HCT116 (cell line): ENCODE results near the gene COL7A1. TPM values are rescaled to one million over a fixed set of nuclear protein-coding genes. Genes with fewer than 3 reads are reported as not detected.
A peak's percentile ranks its signal among the peaks of the same experiment; 100 is the strongest.

Experiments
- ATAC-seq: fragments of 200-7000 bp; cut with Tn5 transposase; 2 replicates; pipeline ENCODE4 v1.9.1; 2020; ENCODE audit warnings: mild to moderate bottlenecking, moderate library complexity
- BruUV-seq: library from RNA; stranded (reverse); fragments of 400-500 nt; replicated peaks from 2 replicates; lab custom pipeline; 2021; lab: Mats Ljungman, UMichigan
- CTCF ChIA-PET: fragments of 300-600 bp; sonication (Branson Sonifier 250); formaldehyde crosslinking; loops from one replicate; lab custom pipeline; 2021; ENCODE audit warnings: antibody characterized with exemption; lab: Charles Lee
- POLR2A ChIA-PET: fragments of 300-600, 350-600 bp; sonication (Branson Sonifier 250); formaldehyde crosslinking; loops from one replicate; lab custom pipeline; 2021; ENCODE audit warnings: antibody characterized with exemption; lab: Charles Lee
- RAD21 ChIA-PET, 2 experiments: fragments of 300-600 bp; sonication (Branson Sonifier 250); formaldehyde crosslinking; loops; one replicate each; lab custom pipeline; 2023; ENCODE audit warnings: low total read pairs in 2 of 2; ENCODE audit not compliant: uncharacterized antibody in 2 of 2, unreplicated experiment in 2 of 2, low non-redundant PET in 1 of 2; lab: Charles Lee
- DNase-seq: peaks from one replicate; pipeline ENCODE4 v3.0.0-alpha.2; 2010; ENCODE audit warnings: low read depth, low spot score
- H2AFZ ChIP-seq: fragments of 200-600 bp; shearing (Covaris generic), sonication (generic); 2 replicates; pipeline ENCODE4 v1.6.1; 2017; ENCODE audit warnings: low read depth, mixed run types, mixed read lengths, antibody characterized with exemption, low read length; ENCODE audit not compliant: poor library complexity, severe bottlenecking
- H3K27ac ChIP-seq: 2 replicates; pipeline ENCODE4 v1.5.1; 2012; ENCODE audit warnings: low read depth, low read length
- H3K27me3 ChIP-seq: fragments of 200-600 bp; sonication (generic); 2 replicates; pipeline ENCODE4 v1.6.1; 2016; ENCODE audit warnings: mixed run types, low read length, mixed read lengths; ENCODE audit not compliant: insufficient read depth
- H3K36me3 ChIP-seq, 2 experiments: fragments of 200-500 bp in 1 of 2; fragments of 200-600 bp in 1 of 2; sonication (Bioruptor generic) in 1 of 2; sonication (generic) in 1 of 2; 2 replicates each; pipeline versions ENCODE4 v1.5.1 to v1.6.1; 2014 to 2016; ENCODE audit warnings: low read length in 2 of 2, inconsistent platforms in 1 of 2, mixed read lengths in 1 of 2, mixed run types in 1 of 2; ENCODE audit not compliant: insufficient read depth in 2 of 2, control insufficient read depth in 1 of 2
- H3K4me1 ChIP-seq, 2 experiments: fragments of 200-600 bp in 1 of 2; sonication (generic) in 1 of 2; 2 replicates each; pipeline versions ENCODE4 v1.5.1 to v1.6.1; 2012 to 2017; ENCODE audit warnings: low read length in 2 of 2, inconsistent platforms in 1 of 2, mild to moderate bottlenecking in 1 of 2, mixed read lengths in 1 of 2, mixed run types in 1 of 2, moderate library complexity in 1 of 2; ENCODE audit not compliant: insufficient read depth in 2 of 2, control insufficient read depth in 1 of 2
- H3K4me2 ChIP-seq: fragments of 200-600 bp; sonication (generic); 2 replicates; pipeline ENCODE4 v1.6.1; 2017; ENCODE audit warnings: mixed run types, low read length, mixed read lengths
- H3K4me3 ChIP-seq, 2 experiments: fragments of 200-600 bp in 1 of 2; sonication (generic) in 1 of 2; replicated peaks in 1 of 2; 2 replicates each; pipeline ENCODE4 v1.5.1; 2011 to 2016; ENCODE audit warnings: low read length in 2 of 2, control low read depth in 1 of 2, low read depth in 1 of 2, mild to moderate bottlenecking in 1 of 2, mixed read lengths in 1 of 2, mixed run types in 1 of 2
- H3K79me2 ChIP-seq: fragments of 200-600 bp; sonication (generic); 2 replicates; pipeline ENCODE4 v1.6.1; 2017; ENCODE audit warnings: mild to moderate bottlenecking, mixed run types, low read length, moderate library complexity, mixed read lengths; ENCODE audit not compliant: insufficient read depth
- H3K9ac ChIP-seq: fragments of 200-600 bp; sonication (generic); 2 replicates; pipeline ENCODE4 v1.6.1; 2016; ENCODE audit warnings: low read length, mixed read lengths
- H3K9me2 ChIP-seq: fragments of 200-600 bp; sonication (generic), shearing (Covaris generic); 2 replicates; pipeline ENCODE4 v1.6.1; 2017; ENCODE audit warnings: mixed run types, mild to moderate bottlenecking, moderate library complexity; ENCODE audit not compliant: insufficient read depth
- H3K9me3 ChIP-seq, 2 experiments: fragments of 200-500 bp in 1 of 2; fragments of 200-600 bp in 1 of 2; sonication (Bioruptor generic) in 1 of 2; sonication (generic) in 1 of 2; 2 replicates each; pipeline ENCODE4 v1.6.1; 2014 to 2017; ENCODE audit warnings: low read length in 2 of 2, mixed read lengths in 2 of 2, inconsistent platforms in 1 of 2, low read depth in 1 of 2, mild to moderate bottlenecking in 1 of 2, mixed run types in 1 of 2, moderate library complexity in 1 of 2; ENCODE audit not compliant: control insufficient read depth in 1 of 2, insufficient read depth in 1 of 2
- H4K20me1 ChIP-seq: fragments of 200-600 bp; sonication (generic), shearing (Covaris generic); 2 replicates; pipeline ENCODE4 v1.6.1; 2017; ENCODE audit warnings: mixed run types, mild to moderate bottlenecking, moderate library complexity; ENCODE audit not compliant: insufficient read depth
- CTCF ChIP-seq, 3 experiments: fragments of 200-600 bp in 1 of 3; sonication (generic) in 1 of 3; IDR thresholded peaks in 2 of 3; conservative IDR thresholded peaks in 1 of 3; 2 replicates each; pipeline ENCODE4 v1.5.1; 2012 to 2017; ENCODE audit warnings: low read depth in 2 of 3, low read length in 2 of 3, antibody characterized with exemption in 1 of 3, borderline replicate concordance in 1 of 3, control low read depth in 1 of 3, mild to moderate bottlenecking in 1 of 3, mixed read lengths in 1 of 3, mixed run types in 1 of 3, moderate library complexity in 1 of 3; ENCODE audit not compliant: insufficient read depth in 1 of 3
- EZH2 ChIP-seq: fragments of 200-600 bp; sonication (generic); IDR thresholded peaks from 2 replicates; pipeline ENCODE4 v1.6.1; 2017; ENCODE audit warnings: antibody characterized with exemption, mixed run types
- MAX ChIP-seq: IDR thresholded peaks from 2 replicates; pipeline ENCODE4 v1.6.1; 2012
- POLR2AphosphoS5 ChIP-seq: IDR thresholded peaks from 2 replicates; pipeline ENCODE4 v1.6.1; 2011; ENCODE audit warnings: mild to moderate bottlenecking, low read depth, low read length, moderate library complexity
- intact Hi-C: fragments of 100-400 bp; cut with micrococcal nuclease; formaldehyde crosslinking; loops from 2 replicates; pipeline ENCODE4 v1.10.0; 2022
- total RNA-seq: library from RNA; stranded (reverse); gene quantifications from one replicate; pipeline ENCODE4 v1.2.1, GENCODE V29; 2021; ENCODE audit not compliant: unreplicated experiment

Gene COL7A1
- total RNA-seq, 1 experiment from 2014 or later, result 11.4 TPM

DNA sequence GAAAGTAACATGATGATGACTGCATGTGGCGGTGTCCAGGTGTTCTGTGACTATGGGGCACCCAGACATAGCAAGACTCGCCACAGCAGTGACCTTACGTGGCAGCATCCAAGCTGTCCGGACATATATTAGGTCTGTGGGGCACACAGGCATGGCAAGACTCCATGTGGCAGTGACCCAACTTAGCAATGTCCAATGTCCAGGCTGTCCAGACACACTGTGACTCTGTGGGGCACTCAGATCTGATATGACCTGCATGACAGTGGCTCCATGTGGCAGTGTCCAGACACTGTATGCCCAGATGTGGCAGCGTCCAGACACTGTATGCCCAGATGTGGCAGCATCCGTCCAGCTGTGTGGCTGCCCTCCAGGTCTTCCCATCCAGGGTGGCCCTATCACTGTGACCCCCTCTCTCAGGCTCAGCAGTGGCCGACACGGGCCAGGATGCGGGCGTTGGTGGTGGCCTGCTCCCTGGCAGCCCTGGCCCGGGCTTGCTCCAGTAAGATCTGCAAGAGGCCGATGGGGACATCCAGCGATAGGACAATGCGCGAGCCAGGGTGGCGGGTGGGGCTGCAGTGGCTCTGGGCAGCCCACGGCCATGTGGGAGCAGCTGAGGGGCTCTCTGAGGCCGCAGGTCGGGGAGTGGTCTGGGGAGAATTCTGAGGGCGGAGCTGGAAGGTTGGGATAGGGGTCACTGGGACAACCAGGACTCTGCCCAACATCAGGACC lies 32.6 kb downstream of the COL7A1 start:
- Histone ChIP-seq H3K4me1 (peaks cover 59 to 91% of the 10 kb centered on the region in 2 experiments), H3K4me3 (no peak overlapping the region), H3K4me2 (peak overlapping the region; percentile 71), H3K79me2 (no peaks in the 10 kb centered on the region), H3K36me3 (no peaks in the 10 kb centered on the region), H4K20me1 (no peaks in the 10 kb centered on the region), H3K9ac (peak overlapping the region; percentile 29; the same call in 1 of the 2 replicates), H2AFZ (no peak overlapping the region), H3K9me2 (no peaks in the 10 kb centered on the region), H3K27ac (peak overlapping the region; percentile 58; the same call in 1 of the 2 replicates), H3K9me3 (no peaks in the 10 kb centered on the region), H3K27me3 (no peaks in the 10 kb centered on the region)
- DNase-seq (no peak), ATAC-seq (no peak)
- POLR2A ChIA-PET, result no interaction called here
- BruUV-seq, result no TSS peak
- CTCF ChIA-PET, result interaction anchor here (1.0 kb wide), 1 partner anchor 14 kb away, joined by 3 read pairs; no protein-coding TSS in a partner anchor
- RAD21 ChIA-PET, result no interaction called here
- intact Hi-C loops, result no loop called here
- no peak for TF ChIP-seq EZH2
- no peak for TF ChIP-seq POLR2AphosphoS5

- Histone ChIP-seq H3K27me3 (no peaks in the 10 kb centered on the region), H3K4me2 (peak overlapping the region; percentile 57), H3K36me3 (no peaks in the 10 kb centered on the region), H3K4me3 (no peak overlapping the region), H3K27ac (peak overlapping the region; percentile 48; the same call in 1 of the 2 replicates), H3K9me3 (no peaks in the 10 kb centered on the region), H3K79me2 (peaks cover 2% of the 10 kb centered on the region; the same call in 1 of the 2 replicates), H3K9me2 (no peaks in the 10 kb centered on the region), H3K9ac (peak overlapping the region; percentile 30; the same call in 1 of the 2 replicates), H3K4me1 (peaks cover 55 to 88% of the 10 kb centered on the region in 2 experiments), H4K20me1 (no peaks in the 10 kb centered on the region), H2AFZ (no peak overlapping the region)
- no TSS peak for BruUV-seq
- DNase-seq, result no peak
- ChIA-PET CTCF (interaction anchor here (1.8 kb wide), 1 partner anchor 125 kb away, joined by 4 read pairs; no protein-coding TSS in a partner anchor), RAD21 (interaction anchor here in 1 of 2 experiments (0.7 kb wide), 1 partner anchor 18 kb away, joined by 4 read pairs; no protein-coding TSS in a partner anchor), POLR2A (interaction anchor here (1.5 kb wide), 1 partner anchor 88 kb away, joined by 4 read pairs; no protein-coding TSS in a partner anchor)
- ATAC-seq, result no peak
- intact Hi-C loops, result no loop called here
- TF ChIP-seq CTCF (IDR thresholded peaks at IDR 0.05 in 2 of 3, conservative IDR thresholded peaks at IDR 0.05 in 1 of 3; ENCODE audit: borderline replicate concordance in 1 of 3, insufficient read depth in 1 of 3, low read depth in 2 of 3, low read length in 2 of 3) (peak in 2 of 3 experiments; percentile 26 to 32; a peak in 1 of 6 replicates), MAX (no peak)
Measured at GRCh38 chr3:48561045-48561736, 33.9 kb downstream of the COL7A1 start.
